Smooth muscle cell (in vitro differentiated cells): ENCODE measurements around the gene SARM1. TPM values are rescaled to one million over a fixed set of nuclear protein-coding genes. Genes with fewer than 3 reads are reported as not detected.
A peak's percentile ranks its signal among the peaks of the same experiment; 100 is the strongest.

Source experiments
- DNase-seq: peaks from one replicate; lab custom pipeline; 2025; ENCODE audit not compliant: unreplicated experiment; lab: John Stamatoyannopoulos, UW
- H2AFZ ChIP-seq: fragments of 200-600 bp; sonication (generic); 2 replicates; pipeline ENCODE4 v1.6.0; 2016; ENCODE audit warnings: antibody characterized with exemption, low read depth, mild to moderate bottlenecking
- H3F3A ChIP-seq: fragments of 200-600 bp; sonication (generic); 2 replicates; pipeline ENCODE4 v1.6.0; 2017; ENCODE audit warnings: antibody characterized with exemption, low read depth
- H3K27ac ChIP-seq: fragments of 200-600 bp; sonication (generic); 2 replicates; pipeline ENCODE4 v1.5.1; 2016; ENCODE audit warnings: low read depth, mild to moderate bottlenecking
- H3K27me3 ChIP-seq: fragments of 200-600 bp; sonication (generic); 2 replicates; pipeline ENCODE4 v1.6.1; 2016; ENCODE audit warnings: low read depth, mild to moderate bottlenecking
- H3K36me3 ChIP-seq: fragments of 200-600 bp; sonication (generic); 2 replicates; pipeline ENCODE4 v1.5.1; 2016; ENCODE audit warnings: low read depth
- H3K4me1 ChIP-seq: fragments of 200-600 bp; sonication (generic); 2 replicates; pipeline ENCODE4 v1.5.1; 2016; ENCODE audit warnings: low read depth
- H3K4me2 ChIP-seq: fragments of 200-600 bp; sonication (generic); 2 replicates; pipeline ENCODE4 v1.6.0; 2016; ENCODE audit warnings: mild to moderate bottlenecking
- H3K4me3 ChIP-seq: fragments of 200-600 bp; sonication (generic); 2 replicates; pipeline ENCODE4 v1.5.1; 2016; ENCODE audit warnings: mild to moderate bottlenecking
- H3K79me2 ChIP-seq: fragments of 200-600 bp; sonication (generic); 2 replicates; pipeline ENCODE4 v1.6.0; 2016; ENCODE audit warnings: low read depth, mild to moderate bottlenecking
- H3K9ac ChIP-seq: fragments of 200-600 bp; sonication (generic); 2 replicates; pipeline ENCODE4 v1.6.0; 2016; ENCODE audit warnings: low read depth
- H3K9me3 ChIP-seq: fragments of 200-600 bp; sonication (generic); replicated peaks from 2 replicates; pipeline ENCODE4 v1.5.1; 2016; ENCODE audit warnings: low read depth
- H4K20me1 ChIP-seq: fragments of 200-600 bp; sonication (generic); 2 replicates; pipeline ENCODE4 v1.6.0; 2016; ENCODE audit warnings: low read depth
- WGBS: methylation state at CpG from one replicate; pipeline ENCODE4 v1.1.7; 2016; ENCODE audit warnings: low lambda C conversion rate; 5-methylcytosine and 5-hydroxymethylcytosine counted together
- polyA plus RNA-seq: library from polyadenylated mRNA; unstranded; fragments of >200 nt; fragmentation: Nextera tagmentation; extraction: Ambion mirVana; gene quantifications from 2 replicates; pipeline ENCODE4 v1.2.1, GENCODE V29; 2016
- total RNA-seq: library from RNA; depleted of rRNA; stranded (reverse); fragments of >200 nt; gene quantifications from 2 replicates; pipeline ENCODE4 v1.2.3, GENCODE V29; 2014
- TF ChIP-seq, protein P1 (sequence below): fragments of 200-600 bp; sonication (generic); IDR thresholded peaks from 2 replicates; pipeline ENCODE4 v1.5.1; 2017; ENCODE audit warnings: borderline replicate concordance, mild to moderate bottlenecking, antibody characterized with exemption; ENCODE audit not compliant: insufficient read depth, poor library complexity, severe bottlenecking

SARM1 gene
- total and polyA plus RNA-seq, 2 experiments from 2014 or later: 8.3 to 13.4 TPM

DNA sequence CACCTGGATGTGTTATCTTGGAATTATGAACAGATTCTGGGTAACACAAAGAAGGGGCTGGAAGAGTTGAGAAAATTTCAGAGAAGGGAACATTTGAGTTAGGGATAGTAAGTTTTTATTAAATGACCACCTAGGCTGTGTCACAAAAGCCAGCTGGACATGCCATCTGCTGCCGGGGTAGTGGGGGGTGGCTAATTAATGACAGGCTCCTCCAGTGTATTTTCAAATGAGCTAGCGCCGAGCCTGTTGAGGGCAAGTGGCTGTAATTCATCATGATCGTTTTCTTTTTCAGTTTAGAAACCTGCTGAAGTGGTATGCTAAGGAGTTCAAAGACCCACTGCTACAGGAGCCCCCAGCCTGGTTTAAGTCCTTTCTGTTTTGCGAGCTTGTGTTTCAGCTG lies 46.3 kb upstream of the SARM1 start:
- H3K9ac ChIP-seq: no peak overlapping the region
- no peak overlapping the region for H3K27ac ChIP-seq
- no peak overlapping the region for H3K4me2 ChIP-seq
- no peaks in the 10 kb centered on the region for H4K20me1 ChIP-seq
- peaks cover 3% of the 10 kb centered on the region for H3K4me1 ChIP-seq
- H3K27me3 ChIP-seq: no peaks in the 10 kb centered on the region
- TF ChIP-seq, protein P1, sequence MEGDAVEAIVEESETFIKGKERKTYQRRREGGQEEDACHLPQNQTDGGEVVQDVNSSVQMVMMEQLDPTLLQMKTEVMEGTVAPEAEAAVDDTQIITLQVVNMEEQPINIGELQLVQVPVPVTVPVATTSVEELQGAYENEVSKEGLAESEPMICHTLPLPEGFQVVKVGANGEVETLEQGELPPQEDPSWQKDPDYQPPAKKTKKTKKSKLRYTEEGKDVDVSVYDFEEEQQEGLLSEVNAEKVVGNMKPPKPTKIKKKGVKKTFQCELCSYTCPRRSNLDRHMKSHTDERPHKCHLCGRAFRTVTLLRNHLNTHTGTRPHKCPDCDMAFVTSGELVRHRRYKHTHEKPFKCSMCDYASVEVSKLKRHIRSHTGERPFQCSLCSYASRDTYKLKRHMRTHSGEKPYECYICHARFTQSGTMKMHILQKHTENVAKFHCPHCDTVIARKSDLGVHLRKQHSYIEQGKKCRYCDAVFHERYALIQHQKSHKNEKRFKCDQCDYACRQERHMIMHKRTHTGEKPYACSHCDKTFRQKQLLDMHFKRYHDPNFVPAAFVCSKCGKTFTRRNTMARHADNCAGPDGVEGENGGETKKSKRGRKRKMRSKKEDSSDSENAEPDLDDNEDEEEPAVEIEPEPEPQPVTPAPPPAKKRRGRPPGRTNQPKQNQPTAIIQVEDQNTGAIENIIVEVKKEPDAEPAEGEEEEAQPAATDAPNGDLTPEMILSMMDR: no peak
- peaks cover 33% of the 10 kb centered on the region for H3K79me2 ChIP-seq
- WGBS: 92% methylated on average over 5 of the region's 5 CpGs
- H3F3A ChIP-seq: no peaks in the 10 kb centered on the region
- H3K9me3 ChIP-seq: no peaks in the 10 kb centered on the region
- H3K36me3 ChIP-seq: peaks cover 7% of the 10 kb centered on the region
- DNase-seq: no peak
- no peak overlapping the region for H2AFZ ChIP-seq
- H3K4me3 ChIP-seq: no peak overlapping the region

DNA sequence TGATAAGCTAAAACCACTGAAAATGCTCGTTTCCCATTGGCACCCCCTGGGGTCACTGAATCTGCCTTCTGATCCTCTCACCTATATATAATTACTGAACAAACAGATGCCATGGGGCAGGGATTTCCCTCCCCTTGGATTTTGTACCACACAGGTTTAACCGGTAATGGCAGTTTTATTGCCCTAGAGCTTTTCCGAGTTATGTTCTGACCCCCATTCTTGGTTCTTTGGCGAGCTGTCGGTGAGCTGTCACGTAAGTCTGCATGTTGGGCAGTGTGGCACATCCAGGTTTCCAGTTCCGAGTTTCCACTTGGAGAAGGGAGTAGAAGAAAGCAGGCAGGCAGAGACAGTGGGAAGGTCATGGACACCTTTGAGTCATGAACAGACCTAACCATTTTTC lies 45.4 kb upstream of the SARM1 start:
- DNase-seq: no peak
- 91% methylated on average over 7 of the region's 7 CpGs for WGBS

DNA sequence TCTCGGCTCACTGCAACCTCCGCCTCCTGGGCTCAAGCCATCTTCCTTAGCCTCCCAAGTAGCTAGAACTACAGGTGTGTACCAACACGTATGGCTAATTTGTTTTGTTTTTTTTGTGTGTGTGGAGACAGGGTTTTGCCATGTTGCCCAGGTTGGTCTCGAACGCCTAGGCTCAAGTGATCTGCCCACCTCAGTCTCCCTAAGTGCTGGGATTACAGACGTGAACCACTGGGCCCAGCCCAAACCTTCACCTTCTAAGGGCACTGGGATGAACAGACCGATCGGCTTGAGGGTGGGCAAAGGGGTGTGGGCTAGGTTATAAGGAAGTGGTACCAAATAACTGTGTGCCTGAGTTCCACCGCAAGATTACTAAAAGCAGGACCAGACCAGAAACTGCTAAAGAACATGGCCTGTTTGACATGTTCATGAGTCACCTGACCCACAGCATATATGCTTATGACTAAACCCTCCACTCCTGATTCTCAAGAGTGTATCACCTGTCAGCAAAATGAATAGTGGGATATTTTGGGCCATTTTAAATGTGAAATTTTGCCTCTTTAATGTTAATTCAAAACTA lies 44.4 kb upstream of the SARM1 start:
- Histone ChIP-seq H3K27me3 (no peaks in the 10 kb centered on the region), H3K9me3 (no peaks in the 10 kb centered on the region), H3K36me3 (peaks cover 7% of the 10 kb centered on the region), H3F3A (no peaks in the 10 kb centered on the region), H3K9ac (no peak overlapping the region), H3K79me2 (peaks cover 17% of the 10 kb centered on the region), H3K4me3 (no peak overlapping the region), H3K4me2 (no peak overlapping the region), H3K4me1 (no peaks in the 10 kb centered on the region), H2AFZ (no peak overlapping the region), H4K20me1 (peaks cover 11% of the 10 kb centered on the region), H3K27ac (peak overlapping the region; percentile 7)
- TF ChIP-seq, protein P1: no peak
- no peak for DNase-seq
- 97% methylated on average over 9 of the region's 9 CpGs for WGBS

More for the DNA sequence above, 45.4 kb upstream of the SARM1 start:
- Histone ChIP-seq H3K9ac (no peak overlapping the region), H3K79me2 (peaks cover 24% of the 10 kb centered on the region), H3K4me1 (no peaks in the 10 kb centered on the region), H3K27me3 (no peaks in the 10 kb centered on the region), H3K4me2 (no peak overlapping the region), H3K27ac (no peak overlapping the region), H3F3A (no peaks in the 10 kb centered on the region), H4K20me1 (peaks cover 5% of the 10 kb centered on the region), H2AFZ (no peak overlapping the region), H3K9me3 (no peaks in the 10 kb centered on the region), H3K36me3 (peaks cover 7% of the 10 kb centered on the region), H3K4me3 (no peak overlapping the region)
- TF ChIP-seq, protein P1: no peak

DNA sequence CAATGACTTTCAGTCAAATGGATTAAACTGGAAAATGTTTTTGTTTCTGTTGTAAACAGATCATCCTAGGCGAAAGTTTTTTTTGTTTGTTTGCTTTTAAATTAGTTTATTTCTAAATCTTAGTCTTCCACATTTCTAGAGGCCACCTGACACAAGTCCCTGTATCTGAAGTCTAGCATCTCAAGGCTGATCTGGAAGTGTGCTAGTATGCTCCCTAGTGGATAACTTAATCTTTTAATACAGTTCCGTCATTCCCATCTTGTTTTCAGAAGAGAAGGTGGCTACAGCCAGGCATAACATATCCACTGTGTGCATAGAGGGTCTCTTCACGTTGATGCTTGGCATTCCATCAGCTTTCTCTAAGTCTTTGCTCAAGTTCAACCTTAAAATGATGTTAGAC lies 43.8 kb upstream of the SARM1 start:
- DNase-seq: no peak
- no peak overlapping the region for H3K27ac ChIP-seq
- 94% methylated on average over 3 of the region's 3 CpGs for WGBS
- TF ChIP-seq, protein P1: no peak
- no peak overlapping the region for H3K9ac ChIP-seq
- peaks cover 16% of the 10 kb centered on the region for H4K20me1 ChIP-seq
- no peaks in the 10 kb centered on the region for H3K9me3 ChIP-seq
- no peaks in the 10 kb centered on the region for H3K27me3 ChIP-seq
- no peaks in the 10 kb centered on the region for H3K4me1 ChIP-seq
- peaks cover 17% of the 10 kb centered on the region for H3K79me2 ChIP-seq
- no peak overlapping the region for H3K4me3 ChIP-seq
- peaks cover 7% of the 10 kb centered on the region for H3K36me3 ChIP-seq
- H3K4me2 ChIP-seq: no peak overlapping the region
- no peak overlapping the region for H2AFZ ChIP-seq
- no peaks in the 10 kb centered on the region for H3F3A ChIP-seq
